MCF 10A (cell line): Measurements from ENCODE around the gene TFAP2C. TPM values are rescaled to one million over a fixed set of nuclear protein-coding genes. Genes with fewer than 3 reads are reported as not detected.

ENCODE experiments used
- BruUV-seq: library from RNA; stranded (reverse); fragments of 400-500 nt; replicated peaks from 2 replicates; lab custom pipeline; 2021; lab: Mats Ljungman, UMichigan
- CTCF ChIA-PET: fragments of 300-600 bp; sonication (Branson Sonifier 250); formaldehyde crosslinking; extraction: SDS; loops from one replicate; lab custom pipeline; 2021; ENCODE audit warnings: antibody characterized with exemption, inconsistent platforms; lab: Yijun Ruan, JAX
- POLR2A ChIA-PET: fragments of 300-600, 350-650 bp; sonication (Branson Sonifier 250); formaldehyde crosslinking; extraction: SDS; loops from one replicate; lab custom pipeline; 2020; ENCODE audit warnings: antibody characterized with exemption, inconsistent platforms; lab: Yijun Ruan, JAX
- DNase-seq: peaks from one replicate; pipeline ENCODE4 v3.0.0-alpha.2; 2018; ENCODE audit not compliant: unreplicated experiment
- H3K27ac Mint-ChIP-seq: one replicate; pipeline ENCODE4 v1.8.0; 2022; ENCODE audit warnings: mild to moderate bottlenecking, low read depth, mixed read lengths; ENCODE audit not compliant: unreplicated experiment
- H3K27me3 Mint-ChIP-seq: one replicate; pipeline ENCODE4 v1.8.0; 2022; ENCODE audit warnings: mixed read lengths; ENCODE audit not compliant: insufficient read depth, unreplicated experiment
- H3K36me3 Mint-ChIP-seq: one replicate; pipeline ENCODE4 v1.8.0; 2022; ENCODE audit warnings: mild to moderate bottlenecking, moderate library complexity, mixed read lengths; ENCODE audit not compliant: insufficient read depth, unreplicated experiment
- H3K4me1 Mint-ChIP-seq: one replicate; pipeline ENCODE4 v1.8.0; 2022; ENCODE audit warnings: mixed read lengths; ENCODE audit not compliant: insufficient read depth, unreplicated experiment
- H3K4me3 Mint-ChIP-seq: one replicate; pipeline ENCODE4 v1.8.0; 2022; ENCODE audit warnings: mild to moderate bottlenecking, moderate library complexity, mixed read lengths; ENCODE audit not compliant: unreplicated experiment
- H3K9me3 Mint-ChIP-seq: one replicate; pipeline ENCODE4 v1.8.0; 2022; ENCODE audit warnings: mixed read lengths; ENCODE audit not compliant: unreplicated experiment
- intact Hi-C: fragments of 100-400 bp; cut with micrococcal nuclease; formaldehyde crosslinking; loops from 2 replicates; pipeline ENCODE4 v1.14.1; 2022
- total RNA-seq: library from RNA; stranded (reverse); gene quantifications from 2 replicates; pipeline ENCODE4 v1.2.3, GENCODE V29; 2022
- TF ChIP-seq, protein P1 (sequence below): fragments of 200-600 bp; IDR thresholded peaks from one replicate; pipeline ENCODE4 v1.8.0; 2022; ENCODE audit warnings: antibody characterized with exemption, mild to moderate bottlenecking; ENCODE audit not compliant: unreplicated experiment

The TFAP2C gene
- total RNA-seq, 1 experiment from 2014 or later = 13.2 TPM

DNA sequence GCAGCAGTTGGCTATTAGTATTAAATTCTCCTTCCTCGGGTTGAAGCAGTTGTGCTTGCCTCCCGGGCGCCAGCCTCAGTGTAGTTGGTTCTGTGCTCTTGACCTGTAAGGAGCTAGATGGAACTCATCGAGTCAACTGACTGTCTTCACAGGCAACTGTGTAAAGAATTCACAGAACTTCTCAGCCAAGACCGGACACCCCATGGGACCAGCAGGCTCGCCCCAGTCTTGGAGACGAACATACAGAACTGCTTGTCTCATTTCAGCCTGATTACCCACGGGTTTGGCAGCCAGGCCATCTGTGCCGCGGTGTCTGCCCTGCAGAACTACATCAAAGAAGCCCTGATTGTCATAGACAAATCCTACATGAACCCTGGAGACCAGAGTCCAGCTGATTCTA is 8.5 kb downstream of the TFAP2C start:
- H3K4me3 Mint-ChIP-seq = no peak overlapping the region
- peaks cover 71% of the 10 kb centered on the region for H3K36me3 Mint-ChIP-seq
- TF ChIP-seq, protein P1, sequence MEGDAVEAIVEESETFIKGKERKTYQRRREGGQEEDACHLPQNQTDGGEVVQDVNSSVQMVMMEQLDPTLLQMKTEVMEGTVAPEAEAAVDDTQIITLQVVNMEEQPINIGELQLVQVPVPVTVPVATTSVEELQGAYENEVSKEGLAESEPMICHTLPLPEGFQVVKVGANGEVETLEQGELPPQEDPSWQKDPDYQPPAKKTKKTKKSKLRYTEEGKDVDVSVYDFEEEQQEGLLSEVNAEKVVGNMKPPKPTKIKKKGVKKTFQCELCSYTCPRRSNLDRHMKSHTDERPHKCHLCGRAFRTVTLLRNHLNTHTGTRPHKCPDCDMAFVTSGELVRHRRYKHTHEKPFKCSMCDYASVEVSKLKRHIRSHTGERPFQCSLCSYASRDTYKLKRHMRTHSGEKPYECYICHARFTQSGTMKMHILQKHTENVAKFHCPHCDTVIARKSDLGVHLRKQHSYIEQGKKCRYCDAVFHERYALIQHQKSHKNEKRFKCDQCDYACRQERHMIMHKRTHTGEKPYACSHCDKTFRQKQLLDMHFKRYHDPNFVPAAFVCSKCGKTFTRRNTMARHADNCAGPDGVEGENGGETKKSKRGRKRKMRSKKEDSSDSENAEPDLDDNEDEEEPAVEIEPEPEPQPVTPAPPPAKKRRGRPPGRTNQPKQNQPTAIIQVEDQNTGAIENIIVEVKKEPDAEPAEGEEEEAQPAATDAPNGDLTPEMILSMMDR = no peak
- no peak for DNase-seq
- BruUV-seq = no TSS peak
- CTCF ChIA-PET = interaction anchor here (0.7 to 1.8 kb wide), 7 partner anchors 10 to 423 kb away, joined by 3 to 8 read pairs (median 3); no protein-coding TSS in a partner anchor
- intact Hi-C loops = loop anchor here (10.0 kb wide), 2 partner anchors 77 to 407 kb away; no protein-coding TSS in a partner anchor
- peaks cover 28% of the 10 kb centered on the region for H3K4me1 Mint-ChIP-seq
- POLR2A ChIA-PET = interaction anchor here (3.4 kb wide), 1 partner anchor 9 kb away, joined by 16 read pairs; no protein-coding TSS in a partner anchor
- H3K27ac Mint-ChIP-seq = peak overlapping the region; percentile 8
- no peaks in the 10 kb centered on the region for H3K9me3 Mint-ChIP-seq
- H3K27me3 Mint-ChIP-seq = no peaks in the 10 kb centered on the region

DNA sequence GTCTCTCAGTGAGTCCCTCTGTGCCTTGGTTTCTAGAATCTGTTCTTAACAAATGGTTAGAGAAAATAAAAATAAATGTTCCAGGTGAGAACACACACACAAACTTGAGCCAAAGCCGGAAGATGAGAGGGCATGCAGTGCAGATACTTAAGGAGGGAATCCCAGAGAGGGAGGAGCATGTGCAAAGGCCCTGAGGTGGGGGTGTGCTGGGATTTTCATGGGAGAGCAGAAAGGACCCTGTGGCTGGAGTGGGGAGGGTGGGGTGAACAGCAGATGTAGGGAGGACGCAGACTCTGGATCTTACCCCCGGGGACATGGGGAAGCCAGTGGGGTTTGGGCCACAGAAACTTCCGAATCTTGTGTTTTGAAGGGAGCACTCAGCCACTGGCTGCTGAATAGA is 17.5 kb downstream of the TFAP2C start:
- CTCF ChIA-PET = interaction anchor here (0.6 to 0.9 kb wide), 4 partner anchors 9 to 415 kb away, joined by 3 to 6 read pairs (median 4); no protein-coding TSS in a partner anchor
- Mint-ChIP-seq H3K36me3 (peaks cover 22% of the 10 kb centered on the region), H3K27me3 (no peaks in the 10 kb centered on the region), H3K4me1 (no peaks in the 10 kb centered on the region), H3K4me3 (no peak overlapping the region), H3K9me3 (no peaks in the 10 kb centered on the region), H3K27ac (no peak overlapping the region)
- no peak for DNase-seq
- TF ChIP-seq, protein P1 = no peak
- no TSS peak for BruUV-seq
- intact Hi-C loops = no loop called here
- POLR2A ChIA-PET = interaction anchor here (3.9 kb wide), 1 partner anchor 11 kb away, joined by 16 read pairs; no protein-coding TSS in a partner anchor

DNA sequence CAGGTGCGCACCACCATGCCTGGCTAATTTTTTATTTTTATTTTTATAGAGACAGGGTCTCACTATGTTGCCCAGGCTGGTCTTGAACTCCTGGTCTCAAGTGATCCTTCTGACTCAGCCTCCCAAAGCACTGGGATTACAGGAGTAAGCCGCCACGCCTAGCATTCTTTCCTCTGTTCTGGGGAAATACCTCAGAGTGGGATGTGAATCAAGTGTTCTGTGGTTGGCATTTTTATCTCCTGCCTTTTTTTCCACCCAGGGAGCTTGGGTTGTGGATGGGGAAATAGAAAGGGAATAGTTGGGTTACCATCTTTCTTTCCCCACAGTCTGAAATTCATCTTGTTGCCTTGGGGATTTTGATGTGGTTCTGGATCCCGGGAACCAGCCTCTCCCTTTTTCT is 24.1 kb downstream of the TFAP2C start:
- BruUV-seq = no TSS peak
- Mint-ChIP-seq H3K9me3 (no peaks in the 10 kb centered on the region), H3K4me3 (no peak overlapping the region), H3K27me3 (no peaks in the 10 kb centered on the region), H3K4me1 (no peaks in the 10 kb centered on the region), H3K27ac (no peak overlapping the region), H3K36me3 (no peaks in the 10 kb centered on the region)
- intact Hi-C loops = no loop called here
- DNase-seq = peak; percentile 8
- TF ChIP-seq, protein P1 = no peak
- ChIA-PET CTCF (no interaction called here), POLR2A (interaction anchor here (0.7 to 1.2 kb wide), 2 partner anchors 21 to 144 kb away, joined by 3 read pairs; no protein-coding TSS in a partner anchor)

DNA sequence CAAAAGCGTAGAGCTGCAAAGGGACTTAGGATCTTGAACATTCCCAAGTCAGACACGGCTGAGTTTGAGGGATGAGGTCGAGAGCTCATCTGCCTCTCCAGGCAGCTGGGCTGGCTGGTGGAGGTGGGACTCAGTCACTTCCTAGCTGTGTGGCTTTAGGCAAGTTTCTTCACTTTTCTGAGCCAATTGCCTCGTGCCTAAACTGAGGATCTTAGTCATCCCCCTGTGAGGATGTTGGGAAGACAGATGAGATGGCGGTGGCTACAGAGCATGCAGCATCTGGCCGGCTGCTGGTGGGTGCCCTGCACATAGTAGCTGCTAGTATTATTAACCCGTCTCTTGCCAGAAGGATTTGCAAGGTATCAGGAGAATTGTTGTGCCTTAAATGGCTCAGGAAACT is 27.5 kb downstream of the TFAP2C start:
- Mint-ChIP-seq H3K27me3 (no peaks in the 10 kb centered on the region), H3K4me1 (no peaks in the 10 kb centered on the region), H3K27ac (no peak overlapping the region), H3K36me3 (no peaks in the 10 kb centered on the region), H3K9me3 (no peaks in the 10 kb centered on the region), H3K4me3 (no peak overlapping the region)
- TF ChIP-seq, protein P1 = no peak
- POLR2A ChIA-PET = no interaction called here
- intact Hi-C loops = no loop called here
- no TSS peak for BruUV-seq
- CTCF ChIA-PET = interaction anchor here (0.9 to 1.1 kb wide), 3 partner anchors 27 to 423 kb away, joined by 3 to 5 read pairs (median 4); no protein-coding TSS in a partner anchor
- peak; percentile 17 for DNase-seq
